Memory B cell (primary cell): ENCODE results near the gene ZSCAN18.

Experiments
- ATAC-seq: fragments of 150-1000 bp; cut with Tn5 transposase; 2 replicates; pipeline ENCODE4 v1.10.0; 2021; ENCODE audit warnings: low read depth, mild to moderate bottlenecking, moderate library complexity
- DNase-seq, 2 donors: peaks; one replicate each; pipeline ENCODE4 v3.0.0; 2022; ENCODE audit warnings: low spot score in 2 of 2
- H3K27ac Mint-ChIP-seq: one replicate; pipeline ENCODE4 v1.8.0; 2022; ENCODE audit warnings: mild to moderate bottlenecking, moderate library complexity, mixed read lengths
- H3K27me3 Mint-ChIP-seq: one replicate; pipeline ENCODE4 v1.8.0; 2022; ENCODE audit warnings: mixed read lengths
- H3K36me3 Mint-ChIP-seq: one replicate; pipeline ENCODE4 v1.8.0; 2022; ENCODE audit warnings: mild to moderate bottlenecking, mixed read lengths
- H3K4me1 Mint-ChIP-seq: one replicate; pipeline ENCODE4 v1.8.0; 2022; ENCODE audit warnings: mixed read lengths
- H3K4me3 Mint-ChIP-seq: one replicate; pipeline ENCODE4 v1.8.0; 2022; ENCODE audit warnings: mild to moderate bottlenecking, moderate library complexity, mixed read lengths
- H3K9me3 Mint-ChIP-seq: one replicate; pipeline ENCODE4 v1.8.0; 2022; ENCODE audit warnings: mixed read lengths

The ZSCAN18 gene

GRCh38 chr19:58044391-58044790 is 53.6 kb downstream of the ZSCAN18 start:
- peaks cover 11% of the 10 kb centered on the region for H3K9me3 Mint-ChIP-seq
- H3K4me3 Mint-ChIP-seq: no peak overlapping the region
- no peaks in the 10 kb centered on the region for H3K27me3 Mint-ChIP-seq
- DNase-seq (no peak), ATAC-seq (no peak)
- no peak overlapping the region for H3K27ac Mint-ChIP-seq
- no peaks in the 10 kb centered on the region for H3K4me1 Mint-ChIP-seq
- peaks cover 3% of the 10 kb centered on the region for H3K36me3 Mint-ChIP-seq

DNA sequence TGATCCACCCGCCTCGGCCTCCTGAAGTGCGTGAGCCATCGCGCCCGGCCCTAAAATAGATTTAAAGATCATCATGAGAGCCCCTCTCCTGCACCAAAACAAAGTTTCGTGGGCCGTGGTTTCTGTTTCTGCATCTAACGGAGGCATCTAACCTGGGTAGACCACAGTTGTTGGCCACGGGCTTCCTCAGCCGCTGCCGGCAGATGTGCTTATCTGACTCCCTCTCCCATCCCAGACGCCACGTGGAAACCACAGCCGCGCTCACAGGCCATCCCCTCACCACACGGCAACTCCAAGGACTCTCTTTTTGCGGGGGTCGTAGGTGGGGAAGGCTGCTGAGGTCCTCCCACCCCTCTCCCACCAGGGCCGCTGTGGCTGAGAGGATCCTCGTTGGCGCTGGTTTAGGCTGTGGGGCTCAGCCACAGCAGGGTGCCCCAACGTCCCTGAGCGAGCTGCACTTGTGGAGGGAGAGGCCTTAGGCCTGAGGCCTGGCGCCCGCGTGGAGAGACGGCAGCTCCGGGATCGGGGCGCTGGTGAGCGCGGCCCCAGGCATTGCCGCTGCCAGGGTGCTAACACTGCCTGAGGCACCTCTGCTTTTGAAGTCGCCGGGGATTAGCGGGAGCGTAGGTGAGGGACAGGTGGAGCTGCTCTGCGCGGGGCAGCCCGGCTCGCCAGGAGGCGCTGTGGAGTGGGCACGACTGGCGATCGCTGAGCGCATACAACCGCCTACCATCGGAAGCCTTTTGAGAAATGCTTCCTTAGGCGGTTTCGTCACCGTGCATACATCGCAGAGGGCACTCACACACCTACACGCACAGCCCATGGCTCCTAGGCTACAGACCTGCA is 55.3 kb downstream of the ZSCAN18 start:
- no peak for DNase-seq

GRCh38 chr19:58040751-58041525 is 57.1 kb downstream of the ZSCAN18 start:
- ATAC-seq (no peak), DNase-seq (no peak)
- Mint-ChIP-seq H3K27ac (no peak overlapping the region), H3K27me3 (peaks cover 9% of the 10 kb centered on the region), H3K4me1 (no peaks in the 10 kb centered on the region), H3K9me3 (peaks cover 7% of the 10 kb centered on the region), H3K4me3 (no peak overlapping the region), H3K36me3 (no peaks in the 10 kb centered on the region)

More for the DNA sequence above, 55.3 kb downstream of the ZSCAN18 start:
- Mint-ChIP-seq H3K4me3 (no peak overlapping the region), H3K27ac (no peak overlapping the region), H3K4me1 (no peaks in the 10 kb centered on the region), H3K36me3 (peaks cover 3% of the 10 kb centered on the region), H3K9me3 (peaks cover 9% of the 10 kb centered on the region), H3K27me3 (peaks cover 4% of the 10 kb centered on the region)
- no peak for ATAC-seq

DNA sequence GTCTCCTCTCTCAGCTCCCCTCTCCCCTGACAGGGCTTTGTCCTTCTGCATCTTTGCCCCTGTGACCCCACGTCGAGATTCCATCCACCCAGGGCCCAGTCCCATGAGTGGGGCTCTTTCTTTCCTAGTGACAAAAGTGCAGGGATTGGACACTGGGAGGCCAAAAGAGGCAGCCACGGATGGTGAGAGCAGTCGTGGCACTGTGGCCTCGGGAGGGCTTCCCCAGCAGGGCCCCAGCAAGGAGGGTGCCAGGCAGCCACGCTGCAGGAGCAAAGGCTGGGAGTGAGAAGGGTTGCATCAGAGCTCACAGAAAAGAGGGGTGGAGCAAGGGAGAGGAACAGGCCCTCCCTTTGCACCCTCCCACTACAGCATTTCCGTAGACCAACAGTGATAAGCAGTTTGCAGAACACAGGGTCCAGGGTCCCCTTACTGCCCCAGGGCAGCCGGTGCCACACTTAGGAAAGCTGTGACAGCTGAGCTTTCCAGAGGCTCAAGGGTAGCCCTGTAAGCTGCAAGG is 59.3 kb downstream of the ZSCAN18 start:
- DNase-seq (no peak), ATAC-seq (no peak)
- H3K4me1 Mint-ChIP-seq: no peaks in the 10 kb centered on the region
- H3K27me3 Mint-ChIP-seq: peaks cover 18% of the 10 kb centered on the region
- no peak overlapping the region for H3K27ac Mint-ChIP-seq
- H3K9me3 Mint-ChIP-seq: peaks cover 11% of the 10 kb centered on the region
- no peak overlapping the region for H3K4me3 Mint-ChIP-seq
- peaks cover 5% of the 10 kb centered on the region for H3K36me3 Mint-ChIP-seq

- peaks cover 11% of the 10 kb centered on the region for H3K9me3 Mint-ChIP-seq
- no peak overlapping the region for H3K4me3 Mint-ChIP-seq
- DNase-seq (no peak), ATAC-seq (no peak)
- H3K4me1 Mint-ChIP-seq: no peaks in the 10 kb centered on the region
- peaks cover 18% of the 10 kb centered on the region for H3K27me3 Mint-ChIP-seq
- H3K36me3 Mint-ChIP-seq: peaks cover 5% of the 10 kb centered on the region
- no peak overlapping the region for H3K27ac Mint-ChIP-seq
Observed at GRCh38 chr19:58037927-58038687, 59.9 kb downstream of the ZSCAN18 start.

- H3K27me3 Mint-ChIP-seq: peaks cover 18% of the 10 kb centered on the region
- ATAC-seq (no peak), DNase-seq (no peak)
- peaks cover 11% of the 10 kb centered on the region for H3K9me3 Mint-ChIP-seq
- no peak overlapping the region for H3K4me3 Mint-ChIP-seq
- no peak overlapping the region for H3K27ac Mint-ChIP-seq
- H3K36me3 Mint-ChIP-seq: peaks cover 5% of the 10 kb centered on the region
- no peaks in the 10 kb centered on the region for H3K4me1 Mint-ChIP-seq
Observed at GRCh38 chr19:58035863-58036262, 62.2 kb downstream of the ZSCAN18 start.

- no peak for DNase-seq
- no peak overlapping the region for H3K27ac Mint-ChIP-seq
- no peaks in the 10 kb centered on the region for H3K4me1 Mint-ChIP-seq
- H3K27me3 Mint-ChIP-seq: peaks cover 18% of the 10 kb centered on the region
- no peak overlapping the region for H3K4me3 Mint-ChIP-seq
- no peak for ATAC-seq
- peaks cover 12% of the 10 kb centered on the region for H3K9me3 Mint-ChIP-seq
- H3K36me3 Mint-ChIP-seq: peaks cover 6% of the 10 kb centered on the region
Observed at GRCh38 chr19:58034477-58034793, 63.6 kb downstream of the ZSCAN18 start.
